Activated T-cell treated with anti-CD3 and anti-CD28 coated beads for 48 hours (primary cell): ENCODE results near the gene USP30.
A peak's percentile ranks its signal among the peaks of the same experiment; 100 is the strongest.
"Not testable (repeated sequence)": the region's sequence is repeated elsewhere in the genome, so short reads cannot be mapped to it uniquely, and the experiment has no call there.

ENCODE experiments used
- DNase-seq: peaks from one replicate; pipeline ENCODE4 v3.0.0-alpha.2; 2020; ENCODE audit warnings: low read depth

USP30 gene, protein sequence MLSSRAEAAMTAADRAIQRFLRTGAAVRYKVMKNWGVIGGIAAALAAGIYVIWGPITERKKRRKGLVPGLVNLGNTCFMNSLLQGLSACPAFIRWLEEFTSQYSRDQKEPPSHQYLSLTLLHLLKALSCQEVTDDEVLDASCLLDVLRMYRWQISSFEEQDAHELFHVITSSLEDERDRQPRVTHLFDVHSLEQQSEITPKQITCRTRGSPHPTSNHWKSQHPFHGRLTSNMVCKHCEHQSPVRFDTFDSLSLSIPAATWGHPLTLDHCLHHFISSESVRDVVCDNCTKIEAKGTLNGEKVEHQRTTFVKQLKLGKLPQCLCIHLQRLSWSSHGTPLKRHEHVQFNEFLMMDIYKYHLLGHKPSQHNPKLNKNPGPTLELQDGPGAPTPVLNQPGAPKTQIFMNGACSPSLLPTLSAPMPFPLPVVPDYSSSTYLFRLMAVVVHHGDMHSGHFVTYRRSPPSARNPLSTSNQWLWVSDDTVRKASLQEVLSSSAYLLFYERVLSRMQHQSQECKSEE

GRCh38 chr12:109052414-109053323 lies at the start of gene USP30:
TSS of gene USP30 (plus strand) at chr12:109052576. CDS start at chr12:109052679, 103 bp downstream.
- DNase-seq: peak; percentile 76

GRCh38 chr12:109004017-109004416 lies 48.4 kb upstream of the USP30 start:
- DNase-seq: no peak

DNA sequence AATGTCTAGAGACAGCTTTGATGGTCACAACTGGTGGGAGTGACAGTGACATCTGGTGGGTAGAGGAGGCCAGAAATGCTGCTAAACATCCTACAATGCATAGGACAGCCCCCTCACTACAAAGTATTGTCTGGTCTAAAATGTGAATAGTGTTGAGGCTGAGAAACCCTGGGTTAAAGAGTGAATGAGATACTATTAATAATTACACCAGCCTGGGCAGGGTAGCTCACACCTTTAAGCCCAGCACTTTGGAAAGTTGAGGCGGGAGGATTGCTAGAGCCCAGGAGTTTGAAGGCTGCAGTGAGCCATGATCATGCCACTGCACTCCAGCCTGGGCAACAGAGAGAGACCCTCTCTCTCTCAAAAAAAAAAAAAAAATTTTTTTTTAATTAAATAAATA lies 42.6 kb upstream of the USP30 start:
- DNase-seq: no peak

DNA sequence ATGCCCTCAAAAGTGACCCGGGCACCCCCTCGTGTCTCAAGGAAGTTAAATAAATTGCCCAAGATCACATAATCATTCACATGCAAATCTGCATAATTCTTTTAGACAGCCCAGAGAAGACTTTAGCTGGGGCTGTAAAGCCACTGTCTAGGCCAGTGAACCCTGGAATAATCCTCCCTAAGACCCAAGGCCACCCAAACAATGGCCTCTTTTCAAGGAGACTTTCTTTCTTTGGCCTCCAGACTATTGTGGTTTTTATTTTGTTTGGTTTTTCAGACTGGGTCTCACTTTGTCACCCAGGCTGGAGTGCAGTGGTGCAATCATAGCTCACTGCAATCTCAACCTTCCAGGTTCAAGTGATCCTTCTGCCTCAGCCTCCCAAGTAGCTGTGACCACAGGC lies 42.1 kb upstream of the USP30 start:
- DNase-seq: no peak

DNA sequence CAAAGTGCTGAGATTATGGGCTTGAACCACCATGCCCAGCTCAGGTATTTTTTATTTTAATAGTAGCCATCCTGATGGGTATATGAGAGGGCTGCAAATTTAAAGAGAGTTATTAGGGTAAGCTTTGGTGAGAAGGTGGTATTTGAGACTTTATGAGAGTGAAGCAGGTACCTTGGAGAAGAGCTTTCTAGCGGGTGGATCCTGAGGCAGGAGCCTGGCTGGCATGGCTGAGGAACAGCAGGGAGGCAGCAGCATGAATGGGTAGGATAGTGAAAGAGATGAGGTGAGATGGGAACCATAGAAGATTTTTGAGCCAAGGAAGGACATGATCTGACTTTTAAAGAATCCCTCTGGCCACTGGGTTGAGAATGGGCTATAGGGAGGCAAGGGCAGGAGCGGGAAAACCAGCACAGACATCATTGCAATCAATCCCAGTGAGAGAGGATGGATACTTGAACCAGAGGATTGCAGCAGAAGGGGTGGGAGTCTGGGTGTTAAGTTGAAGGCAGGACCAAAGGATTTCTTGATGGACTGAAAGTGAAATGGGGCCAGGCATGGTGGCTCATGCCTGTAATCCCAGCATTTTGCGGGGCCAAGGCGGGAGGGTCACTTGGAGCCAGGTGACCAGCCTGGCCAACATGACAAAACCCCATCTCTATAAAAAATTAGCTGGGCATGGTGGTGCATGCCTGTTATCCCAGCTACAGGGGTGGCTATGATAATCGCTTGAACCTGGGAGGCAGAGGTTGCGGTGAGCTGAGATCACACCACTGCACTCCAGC lies 37.2 kb upstream of the USP30 start:
- DNase-seq: no peak

- DNase-seq: no peak
Measured at GRCh38 chr12:109016016-109016415, 36.4 kb upstream of the USP30 start.

DNA sequence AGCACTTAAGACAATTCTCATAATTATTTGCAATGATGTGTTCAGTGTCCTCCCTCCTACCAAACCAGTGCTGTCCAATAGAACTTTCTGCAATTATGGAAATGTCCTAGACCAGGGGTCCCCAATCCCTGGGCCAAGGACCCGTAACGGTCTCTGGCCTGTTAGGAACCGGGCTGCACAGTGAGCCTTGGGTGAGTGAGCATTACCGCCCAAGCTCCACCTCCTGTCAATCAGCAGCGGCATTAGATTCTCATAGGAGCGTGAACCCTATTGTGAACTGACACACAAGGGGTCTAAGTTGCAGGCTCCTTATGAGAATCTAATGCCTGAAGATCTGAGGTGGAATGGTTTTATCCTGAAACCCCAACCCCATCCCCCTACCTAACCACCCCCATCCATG lies 35.4 kb upstream of the USP30 start:
- DNase-seq: no peak

GRCh38 chr12:109018296-109018695 lies 34.1 kb upstream of the USP30 start:
- DNase-seq: no peak

- no peak for DNase-seq
Measured at GRCh38 chr12:109020146-109020795, 32.1 kb upstream of the USP30 start.

GRCh38 chr12:109020796-109021380 lies 31.5 kb upstream of the USP30 start, which contains the start of gene SVOP:
TSS of gene SVOP (minus strand) at chr12:109021068. CDS start at chr12:109020868, 200 bp downstream.
- DNase-seq: peak; percentile 29

DNA sequence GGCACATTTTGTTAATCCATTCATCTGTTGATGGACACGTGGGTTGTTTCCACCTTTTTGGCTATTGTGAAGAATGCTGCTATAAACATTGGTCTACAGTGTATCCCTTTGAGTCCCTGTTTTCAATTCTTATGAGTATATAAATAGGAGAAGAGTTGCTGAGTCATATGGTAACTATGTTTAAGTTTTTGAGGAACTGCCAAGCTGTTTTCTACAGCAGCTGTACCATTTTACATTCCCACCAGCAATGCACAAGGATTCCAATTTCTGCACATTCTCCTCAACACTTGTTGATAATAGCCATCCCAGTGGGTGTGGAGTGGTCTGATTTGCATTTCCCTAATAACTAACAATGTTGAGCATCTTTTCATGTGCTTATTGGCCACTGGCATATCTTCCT lies 24.6 kb upstream of the USP30 start:
- no peak for DNase-seq

DNA sequence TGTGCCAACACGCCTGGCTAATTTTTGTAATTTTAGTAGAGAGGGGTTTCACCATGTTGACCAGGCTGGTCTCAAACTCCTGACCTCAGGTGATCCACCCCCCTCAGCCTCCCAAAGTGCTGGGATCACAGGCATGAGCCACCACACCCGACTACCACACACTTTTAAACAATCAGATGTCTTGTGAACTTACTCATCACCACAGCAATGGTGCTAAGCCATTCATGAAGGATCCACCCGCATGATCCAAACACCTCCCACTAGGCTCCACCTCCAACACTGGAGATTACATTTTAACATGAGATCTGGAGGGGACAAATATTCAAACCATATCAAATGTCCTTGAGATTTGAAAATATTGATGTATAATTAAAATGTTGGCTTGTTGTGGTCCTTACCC lies 23.8 kb upstream of the USP30 start:
- DNase-seq: not testable (repeated sequence)

- no peak for DNase-seq
Measured at GRCh38 chr12:109029411-109029810, 23.0 kb upstream of the USP30 start.

DNA sequence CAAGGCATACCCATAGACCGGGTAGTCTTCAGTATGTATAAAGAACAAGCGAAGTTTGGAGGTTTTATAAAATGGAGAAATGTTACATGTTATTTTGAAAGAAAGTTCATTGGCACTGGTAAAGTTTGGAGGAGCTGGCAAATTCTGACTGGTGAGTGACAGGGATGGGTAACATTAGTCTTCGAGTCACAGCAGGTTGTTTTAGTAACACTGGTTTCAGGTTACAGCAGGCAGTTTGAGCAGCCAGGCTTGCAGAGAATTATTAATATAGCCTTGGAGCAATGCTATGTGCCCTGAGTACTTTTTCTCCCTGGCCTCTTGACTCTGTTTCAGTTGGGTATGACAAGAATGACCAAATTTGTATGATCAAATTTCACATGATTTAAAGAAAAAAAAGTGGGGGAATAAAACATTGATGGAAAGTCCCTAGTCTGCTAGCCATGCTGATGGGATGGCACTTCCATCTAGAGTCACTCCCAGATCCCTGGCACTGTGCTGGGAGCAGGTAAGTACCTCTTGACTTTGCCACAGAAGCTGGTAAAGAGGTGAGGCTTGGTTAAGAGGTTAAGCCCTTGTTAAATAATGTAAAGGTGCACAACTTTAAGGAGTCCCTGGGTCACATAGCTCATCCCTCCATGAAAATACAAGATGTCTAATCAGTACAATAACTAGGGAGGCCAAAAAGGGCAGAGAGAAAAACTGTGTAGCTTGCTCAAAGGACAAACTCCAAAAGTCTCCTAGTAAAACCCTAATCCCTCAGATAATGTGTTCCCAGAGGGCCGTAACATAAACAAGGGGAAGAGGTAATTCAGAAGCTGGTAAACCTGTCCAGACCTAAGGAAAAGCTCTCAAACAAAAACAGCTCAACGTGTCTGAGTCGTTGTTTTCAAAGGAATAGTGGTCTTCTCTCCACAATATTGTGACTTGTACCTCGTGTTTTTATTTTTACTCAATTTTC lies 18.9 kb upstream of the USP30 start:
- no peak for DNase-seq

DNA sequence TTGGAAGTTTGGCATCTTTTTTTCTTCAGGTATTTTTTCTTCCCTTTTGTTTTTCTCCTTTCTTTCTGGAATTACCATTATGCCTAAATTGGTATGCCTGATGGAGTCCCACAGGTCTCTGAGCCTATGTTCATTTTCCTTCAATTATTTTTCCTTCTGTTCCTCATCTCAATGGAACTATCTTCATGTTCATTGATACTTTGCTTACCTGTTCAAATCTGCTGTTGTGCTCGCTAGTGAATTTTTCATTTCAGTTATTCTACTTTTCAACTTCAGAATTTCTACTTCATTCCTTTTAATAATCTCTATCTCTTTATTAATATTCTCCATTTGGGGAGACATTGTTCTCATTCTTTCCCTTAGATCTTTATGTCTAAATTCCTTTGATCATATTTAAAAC lies 15.4 kb upstream of the USP30 start:
- no peak for DNase-seq

- no peak for DNase-seq
Measured at GRCh38 chr12:109044241-109044640, 8.1 kb upstream of the USP30 start.

- DNase-seq: no peak
Measured at GRCh38 chr12:109047081-109047805, 5.1 kb upstream of the USP30 start.

- DNase-seq: not testable (repeated sequence)
Measured at GRCh38 chr12:109048706-109049105, 3.7 kb upstream of the USP30 start.

DNA sequence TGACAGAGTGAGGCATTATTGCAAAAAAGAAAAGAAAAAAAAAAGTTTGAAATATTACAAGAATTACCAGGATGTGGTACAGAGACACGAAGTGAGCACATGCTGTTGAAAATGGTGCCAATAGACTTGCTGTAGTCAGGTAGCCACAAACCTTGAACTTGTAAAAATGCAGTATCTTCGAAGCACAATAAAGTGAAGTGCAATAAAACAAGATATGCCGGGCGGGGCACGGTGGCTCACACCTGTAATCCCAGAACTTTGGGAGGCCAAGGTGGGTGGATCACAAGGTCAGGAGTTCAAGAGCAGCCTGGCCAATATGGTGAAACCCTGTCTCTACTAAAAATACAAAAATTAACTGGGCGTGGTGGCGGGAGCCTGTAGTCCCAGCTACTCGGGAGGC lies 2.6 kb upstream of the USP30 start:
- not testable (repeated sequence) for DNase-seq
